Jurkat, Clone E6-1 (cell line): ENCODE results near the gene EVL.
"Not testable (repeated sequence)": the region's sequence is repeated elsewhere in the genome, so short reads cannot be mapped to it uniquely, and the experiment has no call there.

ENCODE experiments used
- DNase-seq: peaks from one replicate; pipeline ENCODE4 v3.0.0-alpha.2; 2011; ENCODE audit warnings: low read depth, low spot score
- H3K4me3 ChIP-seq: 2 replicates; pipeline ENCODE4 v1.5.1; 2011; ENCODE audit warnings: mild to moderate bottlenecking, low read length, control low read depth, moderate library complexity

The EVL gene

DNA sequence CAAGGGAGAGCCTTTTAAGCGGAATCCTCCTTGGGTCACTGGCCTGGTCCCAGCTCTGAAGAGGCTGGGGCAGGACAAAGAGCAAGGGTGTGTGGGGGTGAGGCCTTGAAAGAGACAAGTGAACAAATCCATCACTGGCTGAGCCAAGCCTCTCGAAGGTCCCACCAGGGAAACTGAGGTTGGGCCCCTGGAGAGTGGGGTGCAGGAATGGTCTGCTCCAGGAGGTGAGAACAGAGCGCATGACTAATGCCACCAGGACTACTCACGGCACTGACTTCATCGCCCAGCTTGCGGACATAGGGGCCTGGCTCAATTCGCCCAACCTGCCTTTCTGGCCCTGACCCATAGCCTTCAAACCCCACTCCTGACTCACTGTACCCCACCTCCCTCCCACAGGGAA, 113.5 kb downstream of the EVL start:
- no peak for DNase-seq

DNA sequence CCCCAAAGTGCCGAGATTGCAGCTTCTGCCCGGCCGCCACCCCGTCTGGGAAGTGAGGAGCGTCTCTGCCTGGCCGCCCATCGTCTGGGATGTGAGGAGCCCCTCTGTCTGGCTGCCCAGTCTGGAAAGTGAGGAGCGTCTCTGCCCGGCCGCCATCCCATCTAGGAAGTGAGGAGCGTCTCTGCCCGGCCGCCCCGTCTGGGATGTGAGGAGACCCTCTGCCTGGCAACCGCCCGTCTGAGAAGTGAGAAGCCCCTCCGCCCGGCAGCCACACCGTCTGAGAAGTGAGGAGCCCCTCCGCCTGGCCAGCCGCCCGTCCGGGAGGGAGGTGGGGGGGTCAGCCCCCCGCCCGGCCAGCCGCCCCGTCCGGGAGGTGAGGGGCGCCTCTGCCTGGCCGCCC, 115.4 kb downstream of the EVL start:
- H3K4me3 ChIP-seq: not testable (repeated sequence)

More for the DNA sequence above, 113.5 kb downstream of the EVL start:
- no peak overlapping the region for H3K4me3 ChIP-seq

DNA sequence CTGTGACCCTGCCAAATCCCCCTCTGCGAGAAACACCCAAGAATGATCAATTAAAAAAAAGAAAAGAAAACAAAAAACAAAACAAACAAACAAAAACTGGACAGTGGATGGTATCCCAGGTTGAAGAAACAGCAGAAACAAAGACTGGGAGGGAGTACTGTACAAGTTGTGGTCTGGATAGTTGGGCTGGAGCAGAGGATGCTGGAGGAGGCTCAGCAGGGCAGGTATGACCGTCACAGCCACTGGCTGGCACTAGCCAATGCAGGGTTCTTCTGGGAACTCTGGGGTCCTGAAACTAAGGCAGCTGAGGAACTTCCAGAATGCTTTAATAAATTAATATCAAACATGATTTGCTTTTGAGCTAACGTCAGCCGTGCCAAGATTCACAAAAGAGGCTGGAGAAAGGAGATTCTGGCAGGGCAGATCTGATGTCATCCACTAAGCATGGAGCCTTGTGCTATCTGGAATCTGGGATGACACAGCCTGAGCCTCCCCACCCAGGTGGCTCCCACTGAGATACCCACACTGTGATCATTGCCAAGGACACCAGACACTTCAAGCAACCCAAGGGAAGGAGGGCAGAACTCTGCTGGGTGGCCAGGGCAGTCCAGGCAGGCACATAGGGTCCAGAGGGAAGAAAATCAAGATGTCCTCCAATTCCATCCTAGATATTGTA, 116.8 kb downstream of the EVL start:
- DNase-seq, H3K4me3 ChIP-seq: not testable (repeated sequence)

More for the DNA sequence above, 115.4 kb downstream of the EVL start:
- DNase-seq: not testable (repeated sequence)

DNA sequence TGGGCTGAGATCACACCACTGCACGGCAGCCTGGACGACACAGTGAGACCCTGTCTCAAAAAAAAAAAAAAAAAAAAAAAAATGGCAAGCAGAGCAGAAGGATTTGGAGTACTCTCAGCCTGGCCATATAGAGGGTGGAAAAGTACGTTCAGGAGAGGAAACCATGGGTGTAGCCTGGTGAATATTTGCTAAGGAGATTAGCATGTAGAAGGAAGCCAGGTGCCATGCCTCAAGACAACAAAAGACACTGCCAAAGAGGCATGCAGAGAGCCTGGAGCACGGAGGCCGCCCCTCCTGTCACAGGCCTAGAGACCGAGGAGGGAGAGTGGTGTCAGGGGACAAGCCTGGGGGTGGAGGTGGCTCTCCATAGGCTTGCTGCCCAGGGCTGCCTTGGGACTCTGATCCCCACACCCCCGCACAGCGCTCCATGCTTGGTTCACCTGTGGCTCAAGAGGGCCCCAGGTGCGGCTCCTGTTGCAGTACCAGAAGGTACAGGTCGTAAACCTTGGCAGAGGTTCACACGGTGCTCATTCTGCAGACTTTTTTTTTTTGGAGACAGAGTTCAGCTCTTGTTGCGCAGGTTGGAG, 122.1 kb downstream of the EVL start:
- no peak overlapping the region for H3K4me3 ChIP-seq
- no peak for DNase-seq

DNA sequence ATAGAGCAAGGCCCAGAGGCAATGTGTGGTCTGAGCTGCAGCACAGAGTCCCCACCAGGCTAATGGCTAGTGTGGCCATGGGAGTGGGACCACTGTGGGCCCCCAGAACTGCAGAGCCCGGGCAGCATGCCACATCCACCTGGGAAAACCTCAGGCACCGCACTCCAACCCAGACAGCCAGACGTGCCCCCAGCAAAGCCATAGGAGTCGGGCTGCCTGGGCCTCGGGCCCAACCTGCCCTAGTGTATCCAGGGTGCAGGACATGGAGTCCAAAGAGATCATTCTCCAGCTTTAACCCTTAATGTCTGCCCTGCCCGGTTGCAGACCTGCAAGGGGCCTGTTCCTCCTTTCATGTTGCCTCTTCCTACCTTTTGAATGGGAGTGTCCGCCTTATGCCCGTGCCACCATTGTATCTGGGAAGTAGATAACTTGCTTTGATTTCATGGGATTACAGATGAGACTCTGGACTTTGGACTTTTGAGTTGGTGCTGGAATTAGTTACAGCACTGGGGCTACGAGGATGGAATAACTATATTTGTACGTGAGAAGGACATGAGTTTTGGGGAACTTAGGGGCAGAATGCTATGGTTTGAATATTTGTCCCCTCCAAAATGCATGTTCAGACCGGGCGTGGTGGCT, 123.3 kb downstream of the EVL start:
- no peak overlapping the region for H3K4me3 ChIP-seq
- no peak for DNase-seq

DNA sequence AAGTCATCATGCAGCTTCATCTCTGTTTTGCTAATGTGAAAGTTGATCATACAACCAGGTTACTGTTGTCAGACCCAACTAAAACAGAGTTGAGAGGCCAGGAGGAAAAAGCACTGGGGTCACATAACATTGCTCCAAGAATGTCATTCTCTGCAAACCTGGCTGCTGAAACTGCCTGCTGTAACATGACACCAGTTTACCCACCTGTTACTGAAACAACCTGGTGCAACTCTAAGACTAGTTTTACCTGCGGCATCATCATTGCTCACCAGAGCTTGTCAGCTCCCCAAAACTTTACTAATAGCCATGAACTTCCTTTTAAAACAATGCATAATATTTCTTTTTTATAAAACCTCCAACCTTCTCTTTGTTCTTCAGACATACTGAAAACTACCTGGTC, 124.9 kb downstream of the EVL start:
- no peak for DNase-seq
- H3K4me3 ChIP-seq: no peak overlapping the region

DNA sequence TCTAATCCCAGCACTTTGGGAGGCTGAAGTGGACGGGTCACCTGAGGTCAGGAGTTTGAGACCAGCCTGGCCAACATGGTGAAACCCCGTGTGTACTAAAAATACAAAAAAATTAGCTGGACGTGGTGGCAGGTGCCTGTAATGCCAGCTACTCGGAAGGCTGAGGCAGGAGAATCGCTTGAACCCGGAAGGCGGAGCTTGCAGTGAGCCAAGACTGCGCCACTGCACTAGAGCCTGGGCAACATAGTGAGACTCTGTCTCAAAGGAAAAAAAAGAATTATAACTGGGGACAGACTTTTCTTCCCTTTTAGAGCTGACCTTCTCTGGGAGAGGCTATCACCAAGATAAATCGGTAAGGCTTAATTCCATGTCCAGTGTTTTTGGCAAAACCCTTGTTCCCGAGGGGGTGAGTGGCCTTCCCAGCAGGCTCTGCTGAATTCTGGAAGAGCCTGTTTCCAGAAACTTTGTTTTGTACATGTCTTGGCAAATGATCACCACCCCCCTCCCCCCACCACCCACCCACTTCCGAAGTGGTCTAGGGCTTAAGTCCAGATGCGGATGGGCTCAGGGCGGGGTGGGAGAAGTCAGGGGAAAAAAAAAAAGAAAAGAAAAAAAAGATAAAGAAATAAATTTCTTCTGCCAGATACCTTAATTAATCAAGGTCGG, 126.5 kb downstream of the EVL start:
- no peak for DNase-seq
- H3K4me3 ChIP-seq: peak overlapping the region; percentile 74

DNA sequence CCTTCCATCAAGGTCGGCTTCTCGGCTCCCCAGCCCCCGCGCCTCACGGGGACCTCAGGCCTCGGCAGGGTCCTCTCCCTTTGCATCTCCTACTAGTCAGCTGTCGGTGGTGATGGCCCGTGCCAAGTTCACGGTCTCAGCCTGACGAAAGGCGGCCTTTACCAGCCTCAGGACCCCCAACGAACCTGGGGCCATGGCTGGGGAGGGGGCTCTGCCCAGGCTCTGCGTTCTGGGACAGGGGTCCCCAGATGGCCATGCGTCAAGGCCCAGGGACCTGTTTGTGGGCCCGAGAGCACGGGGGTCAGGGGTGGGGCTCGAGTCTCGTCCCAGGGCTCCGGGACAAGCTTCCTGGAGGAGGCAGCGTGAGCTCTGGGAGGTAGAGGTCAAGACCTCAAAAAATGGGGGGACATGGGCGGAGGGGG, 127.0 kb downstream of the EVL start:
- peak overlapping the region; percentile 74 for H3K4me3 ChIP-seq
- DNase-seq: peak; percentile 11

DNA sequence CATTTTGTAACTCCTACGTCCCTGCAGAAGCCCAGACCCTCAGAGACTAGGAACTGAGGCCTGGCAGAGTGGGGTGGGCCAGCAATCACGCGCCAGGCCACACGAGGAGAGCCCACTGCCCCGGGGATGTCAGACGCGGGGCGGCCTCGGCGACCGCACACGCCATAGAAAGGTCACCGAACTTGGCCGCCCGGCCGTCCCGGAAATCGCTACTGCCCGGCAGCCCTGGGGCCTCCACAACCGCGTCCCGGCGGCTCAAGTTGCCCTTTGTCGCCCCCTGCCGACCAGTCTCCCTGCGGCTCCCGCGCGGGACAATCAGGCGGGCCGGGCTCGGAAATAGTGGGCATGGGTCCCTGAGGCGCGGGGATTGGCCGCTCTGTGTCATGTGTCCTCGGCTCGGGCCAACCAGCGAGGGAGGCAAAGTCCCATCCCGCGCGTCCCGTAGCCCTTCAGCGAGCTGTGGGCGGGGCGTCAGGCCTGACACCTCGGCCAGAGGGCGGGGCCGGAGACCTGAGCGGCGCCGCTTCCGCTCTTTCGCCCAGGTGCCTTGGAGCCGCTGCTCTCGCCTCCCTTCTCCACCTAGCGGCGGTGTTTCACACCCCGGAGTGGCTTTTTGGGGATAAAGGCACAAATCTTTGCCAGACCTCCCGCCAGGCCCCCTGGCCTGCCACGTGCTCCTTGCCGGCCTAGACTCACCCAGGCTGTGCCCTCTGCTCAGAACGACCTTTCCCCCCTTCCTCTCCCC, 127.6 kb downstream of the EVL start:
- peak; percentile 97 for DNase-seq
- peak overlapping the region; percentile 74 for H3K4me3 ChIP-seq
